ENCODE measurements around the gene TPH2.

- TF ChIP-seq, protein P1, sequence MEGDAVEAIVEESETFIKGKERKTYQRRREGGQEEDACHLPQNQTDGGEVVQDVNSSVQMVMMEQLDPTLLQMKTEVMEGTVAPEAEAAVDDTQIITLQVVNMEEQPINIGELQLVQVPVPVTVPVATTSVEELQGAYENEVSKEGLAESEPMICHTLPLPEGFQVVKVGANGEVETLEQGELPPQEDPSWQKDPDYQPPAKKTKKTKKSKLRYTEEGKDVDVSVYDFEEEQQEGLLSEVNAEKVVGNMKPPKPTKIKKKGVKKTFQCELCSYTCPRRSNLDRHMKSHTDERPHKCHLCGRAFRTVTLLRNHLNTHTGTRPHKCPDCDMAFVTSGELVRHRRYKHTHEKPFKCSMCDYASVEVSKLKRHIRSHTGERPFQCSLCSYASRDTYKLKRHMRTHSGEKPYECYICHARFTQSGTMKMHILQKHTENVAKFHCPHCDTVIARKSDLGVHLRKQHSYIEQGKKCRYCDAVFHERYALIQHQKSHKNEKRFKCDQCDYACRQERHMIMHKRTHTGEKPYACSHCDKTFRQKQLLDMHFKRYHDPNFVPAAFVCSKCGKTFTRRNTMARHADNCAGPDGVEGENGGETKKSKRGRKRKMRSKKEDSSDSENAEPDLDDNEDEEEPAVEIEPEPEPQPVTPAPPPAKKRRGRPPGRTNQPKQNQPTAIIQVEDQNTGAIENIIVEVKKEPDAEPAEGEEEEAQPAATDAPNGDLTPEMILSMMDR (conservative IDR thresholded peaks at IDR 0.05): no peak
- TF ChIP-seq EZH2 (IDR thresholded peaks at IDR 0.05; ENCODE audit: low read depth): no peak
Measured at GRCh38 chr12:72015895-72016294, 77.2 kb downstream of the TPH2 start.

Measured in PC-9 (cell line).